GM18517 (cell line): ENCODE measurements around the gene LYPD5.
A peak's percentile ranks its signal among the peaks of the same experiment; 100 is the strongest.
"Not testable (repeated sequence)": the region's sequence is repeated elsewhere in the genome, so short reads cannot be mapped to it uniquely, and the experiment has no call there.

Experiments used
- ATAC-seq: cut with Tn5 transposase; IDR thresholded peaks from one replicate; pipeline ENCODE4 v1.9.1; 2021; ENCODE audit warnings: mild to moderate bottlenecking, moderate library complexity; ENCODE audit not compliant: unreplicated experiment

LYPD5 gene

DNA sequence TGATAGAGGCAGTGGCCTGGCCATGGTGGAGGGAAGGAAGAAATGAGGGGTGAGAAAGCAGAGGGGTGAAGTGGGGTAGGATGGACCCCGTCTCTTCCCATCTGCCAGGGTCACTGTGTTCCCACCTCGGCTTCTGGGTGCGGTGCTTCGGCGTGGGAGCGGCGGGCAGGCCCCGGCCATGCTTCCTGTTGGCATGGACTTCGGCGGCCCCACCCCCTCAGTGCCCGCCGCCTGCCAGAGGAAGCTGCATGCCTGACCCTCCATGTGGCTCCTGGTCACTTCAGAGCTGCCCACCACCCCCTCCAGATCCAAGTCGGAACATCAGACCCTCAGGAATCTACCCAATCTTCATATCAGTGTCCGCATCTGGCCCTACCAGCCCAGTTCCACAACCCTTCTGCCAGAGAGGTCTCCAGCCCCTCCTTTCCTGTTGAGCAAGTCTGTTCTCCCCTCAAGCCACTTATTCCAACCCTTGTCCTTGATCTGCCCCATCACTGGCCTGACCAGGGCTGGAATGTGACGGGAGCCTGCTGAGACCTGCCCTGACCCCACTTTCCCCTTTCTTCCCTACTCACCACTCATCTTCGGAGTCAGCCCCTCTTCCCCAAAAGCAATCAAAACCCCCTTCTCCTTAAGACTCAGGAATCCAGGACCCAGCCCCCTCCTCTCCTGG is 23.0 kb downstream of the LYPD5 start:
- ATAC-seq: no peak

GRCh38 chr19:43778651-43779050 is 23.6 kb downstream of the LYPD5 start:
- ATAC-seq: no peak

DNA sequence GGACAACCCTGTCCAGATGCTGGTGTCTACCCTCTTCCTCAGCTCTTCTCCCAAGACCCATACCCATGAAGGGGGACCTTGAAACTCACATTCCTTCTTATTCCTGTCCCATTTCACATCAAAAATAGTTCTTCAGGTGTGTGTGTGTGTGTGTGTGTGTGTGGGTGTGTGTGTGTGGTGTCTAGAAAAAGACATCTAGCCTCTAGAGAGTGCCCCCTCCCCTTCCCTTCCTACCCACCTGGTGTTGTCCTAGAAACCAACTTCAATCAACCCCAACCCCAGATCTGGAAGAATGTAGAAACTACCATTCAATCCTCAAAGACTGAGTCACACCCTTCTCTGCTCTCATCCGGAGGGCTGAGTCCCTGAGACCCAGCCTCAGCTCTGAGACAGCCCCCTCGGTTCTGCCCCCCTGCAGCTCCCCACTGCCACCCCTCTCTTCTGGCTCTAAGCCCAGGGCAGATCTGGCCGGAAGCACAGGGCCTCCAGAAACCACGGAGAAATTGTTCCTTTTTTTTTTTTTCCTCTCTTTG is 25.0 kb downstream of the LYPD5 start:
- no peak for ATAC-seq

- ATAC-seq: no peak
Measured at GRCh38 chr19:43776286-43776685, 26.0 kb downstream of the LYPD5 start.

- ATAC-seq: no peak
Measured at GRCh38 chr19:43775299-43775890, 26.9 kb downstream of the LYPD5 start.

DNA sequence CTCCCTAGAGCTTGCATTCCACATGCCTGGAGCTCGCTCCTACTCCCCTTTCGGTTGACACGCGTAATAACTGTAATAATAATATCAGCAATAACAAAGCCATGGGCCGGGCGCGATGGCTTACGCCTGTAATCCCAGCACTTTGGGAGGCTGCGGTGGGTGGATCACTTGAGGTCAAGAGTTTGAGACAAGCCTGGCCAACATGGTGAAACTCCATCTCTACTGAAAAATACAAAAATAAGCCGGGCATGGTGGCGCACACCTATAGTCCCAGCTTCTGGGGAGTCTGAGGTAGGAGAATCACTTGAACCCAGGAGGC is 27.3 kb downstream of the LYPD5 start:
- not testable (repeated sequence) for ATAC-seq

- ATAC-seq: no peak
Measured at GRCh38 chr19:43774103-43774939, 27.9 kb downstream of the LYPD5 start.

DNA sequence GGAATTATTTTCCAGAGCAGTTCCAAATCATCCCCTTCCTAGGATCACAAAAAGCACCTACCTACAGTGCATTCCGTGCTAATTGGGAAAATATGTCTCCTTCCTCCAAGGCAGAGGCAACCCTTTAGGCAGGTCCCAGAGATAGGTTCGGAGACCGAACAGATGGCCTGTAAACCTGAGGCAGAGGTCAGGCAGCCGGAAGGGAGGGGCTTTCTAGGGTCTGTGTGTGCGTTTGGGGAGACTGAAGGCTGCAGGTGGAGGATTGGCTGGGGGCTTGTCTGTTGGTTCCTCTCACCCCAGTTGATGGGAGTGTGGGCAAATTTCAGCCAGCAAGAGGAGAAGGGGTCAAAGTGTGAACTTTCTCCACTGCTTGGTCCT is 28.5 kb downstream of the LYPD5 start:
- no peak for ATAC-seq

GRCh38 chr19:43769256-43769655 is 33.0 kb downstream of the LYPD5 start:
- no peak for ATAC-seq

GRCh38 chr19:43768273-43769050 is 33.8 kb downstream of the LYPD5 start:
- ATAC-seq: no peak

GRCh38 chr19:43767818-43768217 is 34.4 kb downstream of the LYPD5 start:
- no peak for ATAC-seq

GRCh38 chr19:43767316-43767715 is 34.9 kb downstream of the LYPD5 start:
- ATAC-seq: no peak

- ATAC-seq: no peak
Measured at GRCh38 chr19:43766755-43767043, 35.5 kb downstream of the LYPD5 start.

GRCh38 chr19:43765109-43765876 is 37.0 kb downstream of the LYPD5 start:
- peak; percentile 67 for ATAC-seq

GRCh38 chr19:43764684-43765083 is 37.6 kb downstream of the LYPD5 start:
- ATAC-seq: not testable (repeated sequence)

GRCh38 chr19:43763473-43763939 is 38.7 kb downstream of the LYPD5 start:
- ATAC-seq: no peak

- no peak for ATAC-seq
Measured at GRCh38 chr19:43762814-43763213, 39.4 kb downstream of the LYPD5 start.

DNA sequence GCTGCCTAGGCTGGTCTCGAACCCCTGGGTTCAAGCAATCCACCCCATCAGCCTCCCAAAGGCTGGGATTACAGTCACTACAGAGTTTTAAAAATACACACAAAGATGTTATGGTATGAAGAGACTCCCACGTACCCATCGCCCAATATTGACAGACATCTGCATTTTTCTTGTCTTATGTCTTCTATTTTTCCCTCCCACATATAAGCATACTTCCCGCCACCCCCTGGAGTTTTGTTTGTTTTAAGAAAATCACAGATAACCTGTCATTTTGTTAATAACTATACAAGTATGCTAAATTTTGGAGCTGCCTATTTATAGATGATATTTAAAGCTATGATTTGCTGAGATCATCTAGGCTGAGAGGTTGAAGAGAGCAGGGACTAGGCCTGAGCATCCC is 41.3 kb downstream of the LYPD5 start:
- no peak for ATAC-seq

GRCh38 chr19:43759515-43759914 is 42.7 kb downstream of the LYPD5 start:
- no peak for ATAC-seq

DNA sequence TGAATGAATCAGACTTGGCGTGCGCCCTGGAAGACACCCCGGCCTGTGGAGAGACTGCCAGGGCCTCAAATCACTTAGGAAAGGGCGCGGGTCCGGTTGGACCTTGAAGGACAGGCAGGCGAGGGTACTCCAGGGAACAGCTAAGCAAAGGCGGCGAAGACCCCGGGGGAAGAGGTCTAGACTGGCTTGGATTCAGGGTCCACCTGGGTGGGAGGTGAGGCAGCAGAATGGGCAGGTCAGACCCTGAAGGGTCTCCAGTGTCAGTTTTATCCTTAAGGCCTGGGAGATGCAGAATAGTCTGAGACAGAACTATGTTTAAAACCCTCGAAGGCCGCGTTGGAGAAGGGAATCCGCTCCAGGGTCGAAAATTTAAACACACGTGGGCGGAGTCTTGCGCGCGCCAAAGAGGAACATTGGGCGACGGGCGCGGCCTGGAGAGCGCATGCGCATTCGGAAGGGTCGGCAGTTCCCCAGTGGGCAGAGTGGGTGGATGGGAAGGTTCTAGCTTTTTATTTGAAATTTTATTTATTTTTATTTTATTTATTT is 46.9 kb downstream of the LYPD5 start:
- no peak for ATAC-seq
